Activated T-cell treated with anti-CD3 and anti-CD28 coated beads for 24 hours (primary cell): Measurements from ENCODE around the gene PHRF1.

Experiments used
- DNase-seq: peaks from one replicate; pipeline ENCODE4 v3.0.0-alpha.2; 2020; ENCODE audit warnings: low read depth

The PHRF1 gene

GRCh38 chr11:616320-617198 lies 40.3 kb downstream of the PHRF1 start:
- DNase-seq: no peak

DNA sequence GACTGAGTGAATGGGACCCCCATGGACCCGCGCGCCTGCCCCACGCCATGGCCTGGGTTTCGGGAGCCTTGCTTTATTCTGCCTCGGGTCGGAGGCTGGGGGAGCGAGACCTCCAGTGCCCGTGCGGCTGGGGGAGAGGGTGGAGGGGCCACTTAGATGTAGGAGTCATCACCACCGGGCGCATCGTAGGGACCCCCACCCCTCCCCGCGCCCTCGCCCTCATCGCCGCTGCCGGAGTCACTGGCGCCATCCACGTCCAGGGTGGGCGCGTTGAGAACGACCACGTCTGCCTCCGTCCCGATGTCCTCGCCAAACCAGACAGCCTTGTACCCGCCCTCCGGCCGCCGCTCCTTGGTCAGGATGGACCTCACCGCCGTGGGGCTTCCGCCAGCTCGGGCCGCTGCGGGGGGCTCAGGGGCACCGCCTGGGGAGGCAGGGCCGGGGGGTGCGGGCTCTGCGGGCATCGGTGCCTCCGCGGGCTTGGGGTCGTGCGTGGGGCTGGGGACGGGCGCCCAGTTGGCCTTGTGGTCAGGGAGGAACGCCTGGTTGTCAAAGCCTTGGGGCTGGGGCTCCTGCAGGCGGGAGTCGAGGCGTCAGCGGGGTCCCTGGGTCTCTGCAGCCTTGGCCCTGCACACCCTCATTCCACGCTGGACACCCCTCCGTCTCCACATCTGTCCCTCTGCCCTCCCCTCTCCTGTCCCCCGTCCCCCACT lies 41.1 kb downstream of the PHRF1 start:
- no peak for DNase-seq

DNA sequence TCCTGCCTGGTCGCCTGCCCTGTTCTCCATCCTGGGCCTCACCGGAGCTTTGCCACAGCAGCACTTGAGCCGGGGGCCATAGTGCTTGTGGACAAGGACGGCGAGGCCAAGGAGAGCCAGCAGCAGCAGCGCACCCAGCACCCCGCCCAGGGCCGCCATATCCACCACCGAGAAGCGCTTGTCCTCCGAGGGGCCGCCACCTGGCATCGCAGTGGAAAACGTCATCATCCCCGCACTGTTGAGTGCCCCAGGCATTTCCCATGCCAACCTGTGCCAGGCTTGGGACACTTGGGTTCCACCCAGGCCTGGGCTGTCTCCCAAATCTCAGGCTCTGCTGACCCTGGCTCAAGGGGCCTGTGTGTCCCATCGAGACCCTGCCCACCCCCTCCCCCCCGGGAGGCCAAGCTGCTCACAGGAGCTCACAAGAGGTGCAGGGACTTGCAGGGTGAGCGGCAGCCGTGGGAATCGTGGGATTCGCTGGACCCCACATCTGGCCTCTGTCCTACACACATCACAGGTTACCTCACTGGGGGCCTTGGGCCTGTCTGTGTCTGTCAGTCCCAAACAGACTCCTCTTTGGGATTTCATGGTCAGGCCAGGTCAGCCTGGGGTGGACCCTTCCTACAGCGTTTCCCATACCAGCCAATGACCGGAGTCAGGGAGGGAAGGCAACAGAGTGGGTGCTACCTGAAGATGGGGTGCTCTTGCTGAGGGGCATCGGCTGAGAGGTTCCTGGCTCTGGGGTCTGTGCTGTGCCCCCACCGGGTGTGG lies 41.8 kb downstream of the PHRF1 start:
- DNase-seq: no peak

DNA sequence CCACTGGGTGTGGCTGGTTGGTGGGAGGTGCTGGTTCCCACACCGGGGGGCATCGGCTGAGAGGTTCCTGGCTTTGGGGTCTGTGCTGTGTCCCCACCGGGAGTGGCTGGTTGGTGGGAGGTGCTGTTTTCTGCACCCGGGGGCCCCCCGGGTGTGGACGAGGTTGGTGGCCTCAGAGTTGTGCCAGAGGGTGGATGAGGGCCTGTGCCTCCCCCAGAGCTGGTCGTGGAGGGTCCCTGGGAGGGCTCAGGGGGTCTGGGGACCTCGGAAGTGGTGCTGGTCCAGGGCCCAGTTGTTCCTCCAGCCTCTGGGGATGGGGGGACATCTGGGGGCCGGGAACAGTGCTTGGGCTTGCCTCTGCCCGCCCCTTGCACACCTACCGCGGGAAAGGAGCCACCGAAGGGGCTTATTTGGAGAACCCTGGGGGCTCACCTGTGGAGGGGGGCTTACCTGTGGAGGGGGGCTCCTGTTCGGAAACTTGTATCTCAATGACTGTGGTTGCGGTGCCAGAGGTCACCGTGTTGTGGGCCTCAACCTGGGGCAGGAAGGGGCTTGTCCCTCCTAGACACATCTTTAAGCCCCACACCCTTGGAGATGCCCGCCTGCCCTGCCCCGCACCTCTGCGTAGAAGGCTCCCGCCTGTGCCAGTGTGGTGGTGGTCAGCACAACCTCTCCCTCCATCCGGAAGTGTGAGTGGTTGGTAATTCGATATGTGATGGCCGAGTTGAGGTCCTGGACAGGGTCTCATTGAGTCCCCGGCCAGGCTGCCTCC lies 42.8 kb downstream of the PHRF1 start:
- no peak for DNase-seq

- DNase-seq: no peak
Measured at GRCh38 chr11:619628-620050, 43.4 kb downstream of the PHRF1 start.

GRCh38 chr11:620201-620600 lies 43.9 kb downstream of the PHRF1 start:
- DNase-seq: no peak

DNA sequence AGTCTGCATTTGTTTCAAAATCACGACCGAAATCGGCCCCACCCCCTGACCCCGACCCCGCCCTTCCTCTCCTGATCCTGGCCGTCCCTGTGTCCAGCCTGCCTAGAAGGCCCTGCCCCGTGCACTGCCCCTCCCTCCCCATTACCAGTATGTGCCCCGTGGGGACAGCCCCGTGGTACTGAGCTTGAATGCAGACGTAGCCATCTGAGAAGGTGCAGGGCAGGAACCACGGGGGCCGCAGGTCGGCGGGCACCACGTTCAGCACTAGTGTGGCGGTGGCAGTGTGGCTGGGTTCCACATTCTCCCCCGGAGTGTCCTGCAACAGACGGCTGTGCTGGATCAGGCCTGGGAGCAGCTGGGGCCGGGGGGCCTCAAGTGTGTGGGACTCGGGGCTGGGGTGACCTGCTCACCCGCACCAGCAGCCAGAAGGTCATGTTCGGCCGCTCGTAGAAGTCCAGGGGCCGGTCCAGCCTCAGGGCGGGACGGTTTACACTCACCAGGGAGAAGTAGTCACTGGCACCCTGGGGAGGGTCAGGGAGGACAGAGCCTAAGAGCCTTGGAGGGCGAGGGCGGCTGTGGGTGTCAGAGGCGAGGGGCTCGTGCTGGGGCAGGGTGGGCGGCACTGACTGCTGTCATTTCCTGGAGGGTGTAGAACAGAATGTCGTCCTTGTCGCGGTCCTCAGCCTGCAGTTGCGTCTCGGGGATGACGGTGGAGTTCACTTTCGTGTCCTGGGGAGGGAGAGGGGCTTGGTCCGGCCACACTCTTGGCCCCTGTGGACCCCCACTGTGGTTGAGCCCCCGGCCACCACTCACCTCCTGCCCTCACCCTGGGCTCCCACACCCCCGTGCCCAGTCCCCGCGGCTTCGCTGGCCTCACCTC lies 44.9 kb downstream of the PHRF1 start:
- no peak for DNase-seq

DNA sequence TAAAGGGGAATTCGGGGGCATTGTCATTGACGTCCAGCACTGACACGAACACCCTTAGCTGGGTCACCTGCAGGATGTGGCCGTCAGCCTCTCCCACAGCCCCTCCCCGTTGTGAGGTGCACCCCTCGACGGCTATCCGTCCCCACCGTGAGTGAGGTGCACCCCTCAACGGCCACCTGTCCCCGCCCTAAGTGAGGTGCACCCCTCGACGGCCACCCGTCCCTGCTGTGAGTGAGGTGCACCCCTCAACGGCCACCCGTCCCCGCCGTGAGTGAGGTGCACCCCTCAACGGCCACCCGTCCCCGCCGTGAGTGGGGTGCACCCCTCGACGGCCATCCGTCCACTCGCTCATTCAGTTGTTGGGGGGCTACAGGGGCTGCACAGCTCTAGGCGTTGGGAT lies 45.6 kb downstream of the PHRF1 start:
- no peak for DNase-seq

- no peak for DNase-seq
Measured at GRCh38 chr11:623349-623869, 47.1 kb downstream of the PHRF1 start.

DNA sequence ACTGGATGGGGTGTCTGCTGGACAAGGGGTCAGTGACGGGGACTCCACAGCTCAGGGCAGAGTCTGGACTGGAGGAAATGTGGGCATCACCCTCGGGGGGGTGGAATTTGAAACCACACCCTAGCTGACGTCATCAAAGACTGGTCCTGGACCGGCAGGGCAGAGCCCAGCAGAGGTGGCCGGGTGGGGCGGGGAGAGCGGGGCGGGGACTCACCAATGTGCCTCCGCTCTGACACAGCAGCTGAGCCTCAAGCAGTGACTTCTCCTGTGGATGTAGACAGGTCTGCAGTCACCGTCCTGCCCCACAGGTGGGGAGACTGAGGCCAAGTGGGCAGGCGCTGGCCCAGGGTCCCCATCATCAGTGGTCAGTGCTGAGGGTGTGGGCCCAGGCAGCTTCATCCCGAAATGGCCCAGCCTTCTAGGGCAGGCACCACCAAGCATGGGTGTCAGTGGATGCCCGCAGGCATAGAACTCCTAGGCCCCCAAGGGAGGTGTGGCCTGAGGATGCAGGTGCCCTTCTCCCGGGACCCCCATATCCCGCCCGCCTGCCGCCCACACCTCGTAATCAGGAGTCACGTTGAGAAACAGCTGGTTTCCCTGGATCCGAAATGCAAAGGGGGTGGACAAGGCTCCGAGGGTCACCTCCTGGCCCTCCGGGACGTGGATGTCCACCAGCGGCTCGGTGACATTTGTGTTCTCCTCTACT lies 47.9 kb downstream of the PHRF1 start:
- DNase-seq: no peak

- no peak for DNase-seq
Measured at GRCh38 chr11:624705-625635, 48.7 kb downstream of the PHRF1 start, which contains the start of gene CDHR5. Gene CDHR5 (minus strand): TSS chr11:624955. CDS start chr11:624902, 53 bp downstream.

GRCh38 chr11:625636-626268 lies 49.5 kb downstream of the PHRF1 start:
- DNase-seq: no peak

DNA sequence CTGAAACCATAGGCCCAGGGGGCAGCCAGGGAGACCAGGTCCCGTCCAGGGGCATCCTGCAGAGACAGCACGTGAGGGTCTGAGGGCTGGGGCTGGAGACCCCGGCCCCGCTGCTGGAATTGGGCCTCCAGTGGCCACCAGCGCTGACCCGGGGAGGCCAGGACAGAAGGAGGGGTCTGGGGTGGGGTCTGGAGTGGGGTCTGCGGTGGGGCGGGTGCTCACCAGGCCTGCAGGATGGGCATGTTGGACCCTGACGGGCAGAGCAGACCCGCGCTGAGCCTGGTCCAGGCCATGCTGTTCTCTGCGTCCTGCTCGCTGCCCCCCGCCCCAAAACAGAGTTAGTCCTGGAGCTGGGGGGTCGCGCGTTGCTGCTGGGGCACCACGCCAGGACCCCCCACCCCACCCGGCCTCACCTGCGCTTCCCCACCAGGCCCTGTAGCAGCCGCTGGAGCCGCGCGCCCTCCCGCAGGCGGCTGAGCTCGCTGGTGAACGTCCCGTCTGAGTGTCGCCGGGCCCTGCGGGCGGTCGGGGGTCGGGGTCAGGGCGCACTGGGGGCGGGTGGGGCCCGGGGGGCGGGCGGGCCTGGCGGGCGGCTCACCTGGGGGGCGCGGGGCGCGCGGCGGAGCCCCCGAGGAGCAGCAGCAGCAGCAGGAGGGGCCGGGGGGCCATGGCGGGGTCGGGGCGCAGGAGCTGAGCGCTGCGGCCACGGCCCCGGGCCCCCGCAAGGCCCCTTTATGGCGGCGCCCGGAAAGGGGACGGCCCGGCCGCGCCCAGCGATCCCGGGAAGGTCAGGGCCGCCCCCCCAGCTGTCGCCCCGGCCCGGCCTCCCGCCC lies 50.4 kb downstream of the PHRF1 start, which contains the start of gene SCT:
TSS of gene SCT (minus strand) at position 707 of the 833 bp plus-strand sequence. CDS start at position 669, 38 bp downstream.
- DNase-seq: no peak

GRCh38 chr11:627308-627576 lies 51.0 kb downstream of the PHRF1 start:
- DNase-seq: no peak

GRCh38 chr11:628056-628455 lies 51.8 kb downstream of the PHRF1 start:
- DNase-seq: no peak

- no peak for DNase-seq
Measured at GRCh38 chr11:629237-629583, 52.9 kb downstream of the PHRF1 start.

- no peak for DNase-seq
Measured at GRCh38 chr11:630871-631270, 54.6 kb downstream of the PHRF1 start.
